ENCODE results near the gene ITGA1. TPM values are rescaled to one million over a fixed set of nuclear protein-coding genes. Genes with fewer than 3 reads are reported as not detected.
"Not testable (repeated sequence)": the region's sequence is repeated elsewhere in the genome, so short reads cannot be mapped to it uniquely, and the experiment has no call there.

ITGA1 gene
- total RNA-seq, 4 donors from 2014 or later, result 9.3 to 88.9 (median 17.6) TPM

- H3K4me1 ChIP-seq, result peaks cover 0 to 19% (median 16%) of the 10 kb centered on the region in 3 donors
- intact Hi-C loops (cut with DNase I), result no loop called here
- H3K27ac ChIP-seq, result peak overlapping the region; percentile 3 to 59 (median 56)
- no peak overlapping the region for H3K4me3 ChIP-seq
- H3K36me3 ChIP-seq, result peaks cover 0 to 5% (median 0%) of the 10 kb centered on the region in 3 donors
- 40 to 51% methylated on average over 2 of the region's 2 CpGs for WGBS, 2 donors
- H3K27me3 ChIP-seq, result no peaks in the 10 kb centered on the region
- no peaks in the 10 kb centered on the region for H3K9me3 ChIP-seq
- no peak for TF ChIP-seq CTCF (IDR thresholded peaks at IDR 0.05)
- TF ChIP-seq POLR2A (IDR thresholded peaks at IDR 0.05), result no peak
- no peak for DNase-seq
Observed at GRCh38 chr5:52863715-52864290, 76.1 kb downstream of the ITGA1 start.

- Histone ChIP-seq H3K4me1 (peaks cover 0 to 19% (median 16%) of the 10 kb centered on the region in 3 donors), H3K9me3 (no peaks in the 10 kb centered on the region), H3K27ac (peak overlapping the region; percentile 3 to 57 (median 52)), H3K4me3 (no peak overlapping the region), H3K36me3 (peaks cover 0 to 5% (median 0%) of the 10 kb centered on the region in 3 donors), H3K27me3 (no peaks in the 10 kb centered on the region)
- DNase-seq, result no peak
- no peak for TF ChIP-seq CTCF (IDR thresholded peaks at IDR 0.05)
- TF ChIP-seq POLR2A (IDR thresholded peaks at IDR 0.05), result no peak
- WGBS, 2 donors, result 4 to 11% methylated on average over 2 of the region's 2 CpGs
- intact Hi-C loops (cut with DNase I), result no loop called here
Observed at GRCh38 chr5:52864371-52864770, 76.7 kb downstream of the ITGA1 start.

- WGBS, 2 donors, result 53 to 57% methylated on average over 3 of the region's 3 CpGs
- Histone ChIP-seq H3K4me1 (peaks cover 0 to 21% (median 16%) of the 10 kb centered on the region in 3 donors), H3K27me3 (no peaks in the 10 kb centered on the region), H3K4me3 (no peak overlapping the region), H3K36me3 (peaks cover 0 to 5% (median 0%) of the 10 kb centered on the region in 3 donors), H3K9me3 (no peaks in the 10 kb centered on the region), H3K27ac (peak overlapping the region in 3 of 4 donors; percentile 32 to 57 (median 47))
- TF ChIP-seq CTCF (IDR thresholded peaks at IDR 0.05) (no peak), POLR2A (IDR thresholded peaks at IDR 0.05) (no peak)
- intact Hi-C loops (cut with DNase I), result no loop called here
- DNase-seq, result no peak
Observed at GRCh38 chr5:52864884-52865283, 77.2 kb downstream of the ITGA1 start.

GRCh38 chr5:52865991-52866390 lies 78.3 kb downstream of the ITGA1 start:
- peaks cover 0 to 30% (median 23%) of the 10 kb centered on the region in 3 donors for H3K4me1 ChIP-seq
- intact Hi-C loops (cut with DNase I); H3K9me3 ChIP-seq; H3K27ac ChIP-seq; H3K36me3 ChIP-seq; H3K4me3 ChIP-seq; DNase-seq; H3K27me3 ChIP-seq: not testable (repeated sequence)
- 88% methylated on average over 2 of the region's 2 CpGs for WGBS, 2 donors

GRCh38 chr5:52867809-52868208 lies 80.1 kb downstream of the ITGA1 start:
- no peaks in the 10 kb centered on the region for H3K27me3 ChIP-seq
- H3K9me3 ChIP-seq, result no peaks in the 10 kb centered on the region
- H3K4me1 ChIP-seq, result peaks cover 0 to 30% (median 23%) of the 10 kb centered on the region in 3 donors
- DNase-seq, result no peak
- H3K4me3 ChIP-seq, result no peak overlapping the region
- intact Hi-C loops (cut with DNase I), result no loop called here
- H3K36me3 ChIP-seq, result no peaks in the 10 kb centered on the region
- no peak overlapping the region for H3K27ac ChIP-seq
- WGBS, 2 donors, result 46 to 50% methylated on average over 2 of the region's 2 CpGs
- TF ChIP-seq CTCF (IDR thresholded peaks at IDR 0.05), result no peak
- no peak for TF ChIP-seq POLR2A (IDR thresholded peaks at IDR 0.05)
